ENCODE results near the gene CFAP210.
"Not testable (repeated sequence)": the region's sequence is repeated elsewhere in the genome, so short reads cannot be mapped to it uniquely, and the experiment has no call there.

Gene CFAP210

DNA sequence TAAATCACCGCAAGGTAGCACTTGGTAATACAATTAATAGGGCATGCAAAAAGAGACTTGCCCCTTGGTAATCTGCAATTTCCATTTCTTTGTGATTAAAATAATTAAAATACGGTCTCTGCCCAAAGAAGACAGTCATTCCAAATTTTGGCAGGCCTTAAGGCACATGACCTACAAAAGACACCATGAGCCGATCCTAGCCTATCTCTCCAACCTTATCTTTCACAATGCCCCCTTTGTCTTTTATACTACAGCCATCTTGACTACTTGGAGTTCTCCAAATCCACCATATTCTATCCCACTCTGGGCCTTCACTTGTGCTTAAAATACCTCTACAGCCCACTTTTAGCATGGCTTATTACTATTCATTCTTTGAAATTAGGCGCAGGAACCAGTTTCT, 23.3 kb downstream of the CFAP210 start:
- DNase-seq, result no peak

DNA sequence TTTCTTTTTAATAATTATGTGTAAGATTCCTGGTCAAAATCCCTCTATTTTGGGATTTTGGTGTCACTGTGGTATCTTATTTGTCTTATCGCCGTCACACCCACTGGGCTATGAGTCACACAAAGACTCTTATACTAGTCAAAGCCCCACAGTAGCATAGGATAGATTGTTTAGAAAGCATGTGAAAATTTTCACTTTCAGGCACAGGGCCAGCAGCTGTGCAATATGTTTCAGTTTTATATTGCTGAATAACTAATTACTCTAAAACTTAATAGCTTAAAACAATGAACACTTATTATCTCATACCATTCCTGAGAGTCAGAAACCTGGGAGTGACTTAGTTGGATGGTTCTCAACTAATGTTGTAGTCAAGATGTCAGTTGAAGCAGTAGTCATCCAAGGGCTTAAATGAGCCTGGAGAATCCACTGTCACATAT, 24.0 kb downstream of the CFAP210 start:
- DNase-seq, result no peak

DNA sequence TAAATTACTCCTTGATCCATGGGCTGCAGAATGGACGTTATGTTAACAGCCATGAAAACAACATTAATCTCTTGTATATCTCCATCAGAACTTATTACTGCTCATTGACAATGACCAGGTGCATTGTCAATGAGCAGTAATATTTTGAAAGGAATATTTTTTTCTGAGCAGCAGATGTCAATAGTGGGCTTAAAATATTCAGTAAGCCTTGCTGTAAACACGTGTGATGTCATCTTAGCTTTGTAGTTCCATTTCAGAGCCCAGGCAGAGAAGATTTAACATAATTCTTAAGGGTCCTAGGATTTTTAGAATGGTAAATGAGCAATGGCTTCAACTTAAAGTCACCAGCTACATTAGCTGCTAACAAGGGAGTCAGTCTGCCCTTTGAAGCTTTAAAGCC, 26.6 kb downstream of the CFAP210 start:
- DNase-seq, result no peak

DNA sequence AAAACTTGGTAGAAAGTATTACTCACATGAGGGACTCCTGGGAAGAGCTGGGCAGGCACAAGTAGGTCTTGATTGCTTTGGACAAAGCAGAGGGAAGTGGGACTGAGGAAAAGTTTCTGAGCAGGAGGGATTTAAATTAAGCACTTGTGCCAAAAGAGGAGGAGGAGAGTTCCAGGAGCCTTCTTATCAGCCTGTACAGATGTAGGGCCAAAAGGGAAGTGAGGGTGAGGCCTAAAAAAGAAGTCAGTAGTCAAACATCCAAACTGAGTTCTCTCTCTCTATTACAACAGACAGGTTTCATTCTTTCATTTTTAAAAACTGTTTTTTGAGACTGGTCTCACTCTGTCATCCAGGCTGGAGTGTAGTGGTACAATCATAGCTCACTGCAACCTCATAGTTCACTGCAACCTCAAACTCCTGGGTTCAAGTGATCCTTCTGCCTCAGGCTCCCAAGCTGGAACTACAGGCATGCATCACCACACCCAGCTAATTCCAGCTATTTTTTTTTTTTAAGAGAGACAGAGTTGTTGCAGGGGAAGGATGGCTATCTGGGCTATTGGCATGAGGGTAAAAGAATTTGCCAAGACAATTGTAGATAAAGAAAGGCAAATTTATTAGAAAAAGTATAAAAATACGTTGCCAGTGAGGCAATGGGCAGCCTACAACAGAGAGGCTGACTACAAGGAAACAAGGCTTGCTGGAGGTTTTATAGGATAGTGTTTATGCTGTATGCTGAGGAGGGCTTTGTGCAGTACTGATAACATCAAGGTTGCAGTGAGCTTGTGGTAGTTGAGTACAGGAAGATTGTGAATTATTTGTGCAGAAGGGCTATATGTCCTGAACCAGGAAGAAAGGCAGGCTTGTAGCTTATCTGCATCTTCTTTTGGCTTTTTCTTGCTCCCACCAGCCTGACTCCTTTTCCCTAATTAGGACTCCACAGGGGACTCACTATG, 29.0 kb downstream of the CFAP210 start:
- DNase-seq, result peak; percentile 7 to 17

DNA sequence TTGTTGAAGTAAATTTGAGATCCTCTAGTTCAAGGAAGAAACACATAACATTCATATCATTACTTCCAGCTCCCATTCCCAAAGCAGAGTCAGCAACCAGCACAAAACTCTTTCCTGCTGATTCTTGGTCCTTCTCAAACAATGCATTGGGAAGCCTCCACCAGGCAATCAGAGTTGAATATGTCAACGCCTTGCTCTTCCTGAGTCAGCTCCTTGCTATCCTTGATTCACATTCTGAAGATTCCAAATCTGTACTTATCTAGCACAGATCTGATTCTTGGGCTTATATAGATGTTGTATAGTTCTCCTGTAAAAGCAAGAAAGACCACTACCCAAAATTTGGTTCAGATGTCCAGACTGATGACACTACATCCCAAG, 29.6 kb downstream of the CFAP210 start:
- DNase-seq, result no peak

DNA sequence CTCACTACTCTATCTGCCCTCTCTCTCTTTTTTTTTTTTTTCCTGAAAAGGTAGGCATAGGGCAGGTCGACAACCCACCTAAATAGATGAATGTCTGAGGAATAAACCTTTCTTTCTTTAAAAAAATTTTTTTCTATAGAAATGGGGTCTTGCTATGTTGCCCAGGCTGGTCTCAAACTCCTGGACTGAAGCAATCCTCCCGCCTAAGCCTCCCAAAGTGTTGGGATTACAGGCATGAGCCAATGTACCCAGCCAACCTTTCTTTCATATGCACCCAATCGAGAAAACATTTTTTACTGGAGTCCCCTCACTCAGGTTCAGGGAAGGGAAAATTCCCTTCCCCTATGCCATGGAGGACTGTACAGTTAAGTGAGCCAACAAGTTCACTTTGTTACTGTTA, 31.0 kb downstream of the CFAP210 start:
- DNase-seq, result no peak

DNA sequence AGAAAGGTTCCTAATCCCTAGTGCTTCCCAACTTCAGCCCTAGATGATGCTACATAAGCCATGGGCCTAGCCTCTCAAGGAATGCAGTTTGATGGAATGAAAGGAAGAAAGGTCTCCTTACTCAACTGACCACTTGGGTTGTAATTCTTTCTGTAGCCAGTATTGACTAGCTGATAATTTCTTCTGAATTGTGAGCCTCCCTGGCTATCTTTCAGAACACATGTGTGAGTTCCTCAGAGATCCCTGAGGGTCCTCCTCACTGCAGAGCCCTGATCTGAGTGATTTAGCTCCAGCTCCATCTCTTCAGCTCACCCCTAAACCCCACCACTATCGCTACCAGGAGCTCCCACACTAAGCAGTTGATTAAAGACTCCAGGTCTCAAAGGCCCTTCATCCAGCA, 31.5 kb downstream of the CFAP210 start:
- DNase-seq, result no peak

DNA sequence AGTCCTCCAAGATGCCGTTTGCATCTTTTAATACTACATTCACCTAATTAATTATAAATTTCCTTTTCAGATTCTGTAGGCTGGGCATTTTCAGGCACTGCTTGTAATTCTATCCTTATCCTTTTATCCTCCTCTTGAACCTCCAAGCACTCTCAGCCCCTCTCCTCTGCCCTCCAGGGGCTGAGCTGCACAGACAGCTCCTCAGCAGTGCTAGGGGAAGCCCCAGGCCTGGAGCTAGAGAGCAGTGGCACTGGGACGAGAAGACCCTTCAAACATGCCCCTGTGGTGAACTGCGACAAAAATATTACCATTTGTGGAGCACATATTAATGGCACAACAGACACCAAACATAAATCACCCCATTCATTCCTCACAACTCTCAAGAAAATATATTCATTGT, 32.9 kb downstream of the CFAP210 start:
- no peak for DNase-seq

DNA sequence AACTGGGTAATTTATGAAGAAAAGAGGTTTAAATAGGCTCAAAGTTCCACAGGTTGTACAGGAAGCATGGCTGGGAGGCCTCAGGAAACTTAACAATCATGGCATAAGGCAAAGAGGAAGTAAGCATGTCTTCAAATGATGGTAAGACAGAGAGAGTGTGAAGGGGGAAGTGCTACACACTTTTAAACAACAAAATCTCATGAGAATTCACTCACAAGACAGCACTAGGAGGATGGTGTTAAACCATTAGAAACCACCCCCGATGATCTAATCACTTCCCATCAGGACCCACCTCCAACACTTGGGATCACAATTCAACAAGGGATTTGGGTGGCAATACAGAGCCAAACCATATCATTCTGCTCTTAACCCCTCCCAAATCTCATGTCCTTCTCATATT, 34.9 kb downstream of the CFAP210 start:
- peak; percentile 60 to 62 for DNase-seq

DNA sequence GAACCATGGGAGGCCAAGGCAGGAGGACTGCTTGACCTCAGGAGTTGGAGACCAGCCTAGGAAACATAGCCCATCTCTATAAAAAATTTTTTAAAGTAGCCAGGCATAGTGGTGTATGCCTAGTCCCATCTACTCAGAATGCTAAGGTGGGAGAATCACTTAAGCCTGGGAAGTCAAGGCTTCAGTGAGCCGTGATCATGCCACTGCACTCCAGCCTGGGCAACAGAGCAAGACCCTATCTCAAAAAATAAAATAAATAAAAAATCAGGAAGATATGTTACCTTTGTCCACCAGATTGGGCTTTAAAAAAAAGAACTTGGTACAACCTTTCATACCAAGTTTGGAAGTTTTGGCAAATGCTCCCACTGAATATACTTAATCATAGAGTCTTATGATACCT, 35.3 kb downstream of the CFAP210 start:
- no peak for DNase-seq

DNA sequence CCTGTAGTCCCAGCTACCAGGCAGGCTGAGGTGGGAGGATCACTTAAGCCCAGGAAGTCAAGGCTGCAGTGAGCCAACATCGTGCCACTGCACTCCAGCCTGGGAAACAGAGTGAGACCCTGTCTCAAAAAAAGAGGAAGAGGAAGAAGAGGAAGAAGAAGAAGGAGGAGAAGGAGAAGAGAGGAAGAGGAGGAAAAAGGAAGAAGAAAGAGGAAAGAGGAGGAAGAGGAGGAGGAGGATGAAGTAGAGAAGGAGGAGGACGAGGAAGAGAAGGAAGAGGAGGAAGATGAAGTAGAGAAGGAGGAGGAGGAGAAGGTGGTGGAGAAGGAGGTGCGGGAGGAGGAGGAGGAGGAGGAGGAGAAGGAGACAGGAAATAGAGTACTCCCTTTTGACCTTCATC, 38.0 kb downstream of the CFAP210 start:
- no peak for DNase-seq

DNA sequence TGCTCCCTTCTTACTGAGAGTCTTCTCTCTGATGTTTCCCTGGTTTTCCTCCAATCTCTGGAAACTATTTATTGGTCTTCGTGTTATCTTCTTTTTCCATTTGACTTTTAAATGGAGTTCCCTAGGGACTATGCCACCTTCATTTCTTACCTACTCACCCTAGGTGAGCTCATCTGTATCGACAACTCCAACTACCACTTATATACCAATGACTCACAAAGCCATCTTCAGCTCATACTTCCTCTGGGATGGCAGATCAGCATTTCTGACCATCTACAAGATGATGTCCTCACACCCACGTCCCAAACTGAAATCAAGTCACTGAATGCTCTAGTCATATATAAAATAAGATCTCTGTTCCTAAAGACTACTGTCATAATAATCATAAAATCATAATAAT, 40.6 kb downstream of the CFAP210 start:
- DNase-seq, result no peak

DNA sequence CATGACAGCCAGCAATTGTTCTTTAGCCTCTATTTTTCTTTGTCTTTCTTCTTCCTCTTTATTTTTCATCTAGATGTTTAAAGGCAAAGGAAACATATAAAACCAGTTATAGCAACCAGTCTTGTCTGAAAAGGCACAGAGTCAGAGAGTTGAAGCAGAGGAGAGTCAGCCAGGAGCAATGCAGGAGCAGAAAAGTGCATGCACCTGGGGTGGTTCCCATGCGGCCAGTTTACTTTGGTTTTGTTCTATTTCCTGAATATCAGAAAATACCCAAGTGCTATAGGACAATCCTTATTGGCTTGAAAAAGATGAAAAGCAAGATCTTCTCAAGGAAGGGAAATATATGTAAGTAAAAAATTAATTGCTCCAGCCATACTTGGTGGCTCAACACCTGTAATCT, 44.9 kb downstream of the CFAP210 start:
- DNase-seq, result no peak

DNA sequence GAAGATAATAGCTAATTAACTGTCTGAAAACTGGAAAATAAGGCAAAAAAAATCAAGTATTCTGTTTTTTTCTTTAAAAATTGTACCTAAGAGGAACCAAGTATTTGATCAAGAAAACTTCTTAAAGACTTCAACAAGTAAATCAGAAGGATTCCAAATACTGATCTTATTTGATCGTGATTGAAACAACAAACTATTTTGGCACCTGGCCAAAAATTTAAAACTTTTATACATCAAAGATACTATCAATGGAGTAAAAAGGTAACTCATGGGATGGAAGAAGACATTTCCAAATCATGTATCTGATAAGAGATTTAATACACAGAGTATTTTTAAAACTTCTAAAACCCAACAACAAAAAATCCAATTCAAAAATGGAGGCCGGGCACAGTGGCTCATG, 46.7 kb downstream of the CFAP210 start:
- no peak for DNase-seq

DNA sequence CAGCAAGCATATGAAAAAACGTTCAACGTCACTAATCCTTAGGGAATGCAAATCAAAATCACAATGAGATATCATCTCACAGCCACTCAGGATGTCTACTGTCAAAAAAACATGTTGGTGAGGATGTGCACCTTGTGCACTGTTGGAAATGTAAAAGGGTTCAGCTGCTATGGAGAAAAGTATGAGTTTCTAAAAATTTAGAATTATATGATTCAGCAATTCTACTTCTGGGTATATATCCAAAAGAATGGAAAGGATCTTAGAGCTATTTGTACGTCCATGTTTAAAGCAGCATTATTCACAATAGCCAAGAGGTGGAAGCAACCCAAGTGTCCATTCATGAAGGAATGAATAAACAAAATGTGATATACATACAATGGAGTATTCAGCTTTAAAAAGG, 50.0 kb downstream of the CFAP210 start:
- DNase-seq, result no peak

DNA sequence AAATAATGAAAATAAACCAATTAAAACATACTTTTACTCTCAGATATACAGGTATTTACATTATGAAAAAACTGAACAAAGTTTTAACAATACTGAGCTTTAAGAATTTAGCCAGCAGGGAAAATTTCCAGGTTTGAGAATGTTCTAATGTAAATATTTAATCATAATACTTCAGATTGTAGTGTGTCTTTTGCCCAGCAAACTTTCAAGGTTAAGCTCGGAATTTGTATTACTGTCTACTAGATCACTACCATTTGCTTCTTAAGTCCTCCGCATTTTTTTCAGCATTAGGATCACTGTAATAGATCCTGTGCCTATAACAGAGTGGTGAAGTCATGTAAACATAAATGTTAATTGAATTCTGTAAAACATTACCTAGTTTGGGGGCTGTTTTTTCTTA, 52.7 kb downstream of the CFAP210 start:
- no peak for DNase-seq

DNA sequence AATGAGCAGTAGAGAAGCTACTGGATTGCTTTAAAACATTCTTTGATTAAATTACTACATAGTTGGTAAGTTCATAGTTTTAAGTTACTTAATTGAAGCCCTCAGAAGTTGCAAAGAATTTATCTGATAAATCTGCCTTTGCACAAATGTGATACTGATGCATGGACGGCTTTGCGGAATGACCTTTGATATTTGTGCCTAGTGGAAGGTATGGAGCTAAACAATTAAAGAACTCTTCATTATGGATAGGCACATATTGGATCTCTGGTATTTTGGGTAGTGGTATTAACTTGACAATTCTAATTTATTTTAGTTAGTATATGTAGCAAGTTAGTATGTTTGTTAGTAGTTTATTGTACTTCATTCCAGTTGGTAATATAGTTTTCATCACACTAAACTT, 54.1 kb downstream of the CFAP210 start:
- DNase-seq, result no peak

DNA sequence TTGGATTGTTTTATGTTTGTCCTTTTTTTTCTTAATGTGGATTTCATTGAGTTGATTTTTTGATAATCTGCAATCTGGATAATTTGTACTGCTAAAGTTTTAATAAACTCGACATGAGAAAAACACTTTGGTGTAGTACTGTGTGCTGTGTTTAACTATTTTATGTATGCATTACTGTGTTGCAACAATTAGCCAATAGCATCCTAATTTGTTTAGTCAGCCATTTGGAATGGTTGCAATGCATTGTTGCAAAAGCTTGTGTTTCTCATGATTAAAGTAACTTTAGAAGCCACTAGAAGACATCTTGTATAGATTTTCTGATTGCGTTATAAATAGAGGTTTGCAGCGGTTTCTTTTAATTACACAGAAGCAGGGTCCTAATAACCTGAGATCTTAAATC, 56.6 kb downstream of the CFAP210 start:
- no peak for DNase-seq

DNA sequence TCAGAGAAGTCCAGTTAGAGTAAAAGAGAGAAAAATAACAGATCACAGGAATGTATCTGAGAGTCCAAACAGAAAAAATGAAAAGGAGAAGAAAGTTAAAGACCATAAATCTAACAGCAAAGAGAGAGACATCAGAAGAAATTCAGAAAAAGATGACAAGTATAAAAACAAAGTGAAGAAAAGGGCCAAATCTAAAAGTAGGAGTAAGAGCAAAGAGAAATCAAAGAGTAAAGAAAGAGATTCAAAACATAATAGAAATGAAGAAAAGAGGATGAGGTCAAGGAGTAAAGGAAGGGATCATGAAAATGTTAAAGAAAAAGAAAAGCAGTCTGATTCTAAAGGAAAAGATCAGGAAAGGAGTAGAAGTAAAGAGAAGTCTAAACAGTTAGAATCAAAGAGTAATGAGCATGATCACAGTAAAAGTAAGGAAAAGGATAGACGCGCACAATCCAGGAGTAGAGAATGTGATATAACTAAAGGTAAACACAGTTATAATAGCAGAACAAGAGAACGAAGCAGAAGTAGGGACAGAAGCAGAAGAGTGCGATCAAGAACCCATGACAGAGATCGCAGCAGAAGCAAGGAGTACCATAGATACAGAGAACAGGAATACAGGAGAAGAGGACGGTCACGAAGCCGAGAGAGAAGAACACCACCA, 57.6 kb downstream of the CFAP210 start:
- DNase-seq, result no peak

DNA sequence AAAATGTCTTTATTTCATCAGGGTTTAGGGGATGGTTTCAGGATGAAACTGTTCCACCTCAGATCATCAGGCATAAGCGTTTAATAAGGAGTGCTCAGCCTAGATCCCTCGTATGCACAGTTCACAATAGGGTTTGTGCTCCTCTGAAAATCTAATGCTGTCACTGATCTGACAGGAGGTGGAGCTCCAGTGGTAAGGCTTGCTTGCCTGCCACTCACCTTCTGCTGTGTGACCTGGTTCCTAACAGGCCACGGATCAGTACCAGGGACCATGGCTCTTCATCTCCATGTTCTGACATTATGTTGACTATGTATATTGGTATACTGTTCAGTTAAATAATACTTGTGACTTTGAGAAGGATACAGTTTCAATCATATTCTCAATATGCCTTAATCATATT, 68.4 kb downstream of the CFAP210 start:
- DNase-seq, result no peak

DNA sequence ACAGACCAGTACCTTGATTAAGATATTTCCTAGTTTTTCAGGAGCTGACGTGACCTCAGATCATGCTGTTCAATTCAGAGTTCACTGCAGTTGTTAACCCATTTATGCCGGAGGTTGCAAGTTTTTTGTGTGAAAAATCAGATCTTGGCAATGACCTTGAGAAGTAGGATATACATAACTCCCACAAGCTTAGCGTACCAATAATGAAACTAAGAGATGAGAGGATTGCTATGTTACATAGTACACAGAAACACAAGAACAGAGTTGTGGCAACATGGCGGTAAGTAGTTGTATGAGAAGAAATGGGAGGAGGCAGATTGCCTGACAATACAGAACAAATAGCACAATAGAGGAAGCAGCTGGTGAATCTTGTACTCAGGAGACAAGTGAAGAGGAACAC, 71.0 kb downstream of the CFAP210 start:
- no peak for DNase-seq

DNA sequence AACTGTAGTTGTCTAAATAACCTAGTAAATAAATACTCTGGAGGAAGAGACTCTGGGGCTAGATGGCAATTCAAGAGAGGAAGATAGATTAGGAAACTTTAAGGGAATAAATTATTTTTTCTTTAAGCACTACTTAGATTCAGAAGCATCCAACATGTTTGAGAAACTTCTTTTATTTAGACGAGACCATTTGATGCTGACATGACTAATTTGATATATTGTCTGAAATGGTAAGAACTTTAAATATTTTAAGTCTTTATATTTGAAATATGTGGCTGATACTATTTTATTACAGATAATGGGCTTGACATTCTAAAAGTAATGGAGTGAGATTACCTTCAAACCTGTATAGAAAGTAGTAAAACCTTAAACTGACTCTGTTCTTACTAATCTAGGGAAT, 73.7 kb downstream of the CFAP210 start:
- DNase-seq, result no peak

DNA sequence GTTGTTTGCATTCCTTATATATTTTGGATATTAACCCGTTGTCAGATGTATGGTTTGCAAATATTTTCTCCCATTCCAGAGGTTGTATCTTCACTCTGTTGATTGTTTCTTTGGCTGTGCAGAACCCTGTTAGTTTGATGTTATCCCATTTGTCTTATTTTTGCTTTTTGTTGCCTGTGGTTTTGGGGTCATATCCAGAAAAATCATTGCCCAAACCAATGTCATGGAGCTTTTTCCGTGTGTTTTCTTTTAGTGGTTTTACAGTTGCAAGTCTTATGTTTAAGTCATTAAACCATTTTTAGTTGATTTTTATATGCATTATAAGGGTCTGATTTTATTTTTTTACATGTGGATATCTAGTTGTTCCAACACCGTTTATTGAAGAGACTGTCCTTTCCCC, 74.3 kb downstream of the CFAP210 start:
- no peak for DNase-seq

DNA sequence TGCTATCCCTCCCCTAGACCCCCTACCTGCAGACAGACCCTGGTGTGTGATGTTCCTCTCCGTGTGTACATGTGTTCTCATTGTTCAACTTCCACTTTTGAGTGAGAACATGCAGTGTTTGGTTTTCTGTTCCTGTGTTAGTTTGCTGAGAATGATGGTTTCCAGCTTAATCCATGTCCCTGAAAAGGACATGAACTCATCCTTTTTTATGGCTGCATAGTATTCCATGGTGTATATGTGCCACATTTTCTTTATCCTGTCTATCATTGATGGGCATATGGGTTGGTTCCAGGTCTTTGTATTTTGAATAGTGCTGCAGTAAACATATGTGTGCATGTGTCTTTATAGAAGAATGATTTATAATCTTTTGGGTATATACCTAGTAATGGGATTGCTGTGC, 78.2 kb downstream of the CFAP210 start:
- not testable (repeated sequence) for DNase-seq

DNA sequence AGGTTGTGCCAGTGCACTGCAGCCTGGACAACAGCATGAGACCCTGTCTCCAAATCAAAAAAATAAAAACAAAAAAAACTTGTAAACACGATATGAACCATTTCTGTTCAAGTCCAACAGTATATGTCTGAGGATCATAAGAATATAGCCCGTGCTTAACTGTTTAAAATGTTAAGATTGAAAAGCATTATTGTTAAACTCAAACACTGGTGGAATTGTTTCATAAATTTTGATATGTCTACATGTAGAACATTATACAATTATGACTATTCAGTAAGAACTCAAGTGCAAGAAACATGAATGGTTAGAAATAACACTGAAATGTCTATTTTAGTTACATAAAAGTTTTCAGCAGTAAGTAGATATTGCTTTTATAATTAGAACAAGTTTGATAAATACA, 80.3 kb downstream of the CFAP210 start:
- no peak for DNase-seq

Measured in AML-193 (cell line).